HepG2 (cell line): ENCODE measurements around the gene CFAP61. TPM values are rescaled to one million over a fixed set of nuclear protein-coding genes. Genes with fewer than 3 reads are reported as not detected.
A peak's percentile ranks its signal among the peaks of the same experiment; 100 is the strongest.

Experiments
- ARHGAP35 ChIP-seq: sonication (generic); formaldehyde crosslinking; IDR thresholded peaks from 2 replicates; pipeline ENCODE4 v1.9.0; 2022; ENCODE audit warnings: mild to moderate bottlenecking, inconsistent platforms, moderate library complexity, missing genetic modification reagents, borderline replicate concordance
- FOXP4 ChIP-seq: sonication (generic); formaldehyde crosslinking; IDR thresholded peaks from 2 replicates; pipeline ENCODE4 v1.4.0; 2020; ENCODE audit warnings: missing genetic modification reagents
- HNRNPLL ChIP-seq: fragments of 200-400 bp; formaldehyde crosslinking; IDR thresholded peaks from 2 replicates; pipeline ENCODE4 v1.6.1; 2017; ENCODE audit warnings: mild to moderate bottlenecking, low read depth, low read length; ENCODE audit not compliant: poor library complexity, severe bottlenecking
- KDM6A ChIP-seq: IDR thresholded peaks from 2 replicates; pipeline ENCODE4 v1.6.1; 2016; ENCODE audit warnings: low read depth
- KLF11 ChIP-seq: IDR thresholded peaks from 2 replicates; pipeline ENCODE4 v1.6.1; 2016; ENCODE audit warnings: missing compliant biosample characterization
- MAF1 ChIP-seq: sonication (generic); formaldehyde crosslinking; IDR thresholded peaks from 2 replicates; pipeline ENCODE4 v1.5.0; 2020; ENCODE audit warnings: missing genetic modification reagents, borderline replicate concordance
- MEIS2 ChIP-seq: sonication (generic); formaldehyde crosslinking; IDR thresholded peaks from 2 replicates; pipeline ENCODE4 v1.9.0; 2021; ENCODE audit warnings: mild to moderate bottlenecking, missing genetic modification reagents
- NFKBIZ ChIP-seq: IDR thresholded peaks from 2 replicates; pipeline ENCODE4 v1.6.1; 2018; ENCODE audit warnings: missing genetic modification reagents, missing compliant biosample characterization
- PRMT3 ChIP-seq: sonication (generic); formaldehyde crosslinking; IDR thresholded peaks from 2 replicates; pipeline ENCODE4 v1.8.1; 2022; ENCODE audit warnings: low read depth, mild to moderate bottlenecking, moderate library complexity, missing genetic modification reagents, borderline replicate concordance
- RFXAP ChIP-seq: sonication (generic); formaldehyde crosslinking; IDR thresholded peaks from 2 replicates; pipeline ENCODE4 v1.4.0; 2020; ENCODE audit warnings: missing genetic modification reagents, borderline replicate concordance
- SCMH1 ChIP-seq: sonication (generic); formaldehyde crosslinking; IDR thresholded peaks from 2 replicates; pipeline ENCODE4 v1.9.0; 2021; ENCODE audit warnings: missing genetic modification reagents, mild to moderate bottlenecking, borderline replicate concordance
- SP5 ChIP-seq: IDR thresholded peaks from 2 replicates; pipeline ENCODE4 v1.6.1; 2016; ENCODE audit warnings: low read depth, borderline replicate concordance
- ZBTB37 ChIP-seq: sonication (generic); formaldehyde crosslinking; IDR thresholded peaks from 2 replicates; pipeline ENCODE4 v1.4.0; 2020; ENCODE audit warnings: mild to moderate bottlenecking, missing genetic modification reagents
- ZFP82 ChIP-seq: sonication (generic); formaldehyde crosslinking; IDR thresholded peaks from 2 replicates; pipeline ENCODE4 v1.5.1; 2020; ENCODE audit warnings: mild to moderate bottlenecking, missing genetic modification reagents, borderline replicate concordance
- ZFY ChIP-seq: sonication (generic); formaldehyde crosslinking; IDR thresholded peaks from 2 replicates; pipeline ENCODE4 v1.4.0; 2020; ENCODE audit warnings: missing genetic modification reagents
- ZIK1 ChIP-seq: sonication (generic); formaldehyde crosslinking; IDR thresholded peaks from 2 replicates; pipeline ENCODE4 v1.5.0; 2020; ENCODE audit warnings: mild to moderate bottlenecking, low read depth, missing genetic modification reagents, borderline replicate concordance
- ZNF180 ChIP-seq: sonication (generic); formaldehyde crosslinking; IDR thresholded peaks from 2 replicates; pipeline ENCODE4 v1.4.0; 2020; ENCODE audit warnings: low read depth, missing genetic modification reagents, borderline replicate concordance
- ZNF24 ChIP-seq: fragments of 450-650 bp; IDR thresholded peaks from 2 replicates; pipeline ENCODE4 v1.6.1; 2017; ENCODE audit warnings: antibody characterized with exemption, mild to moderate bottlenecking
- ZNF3 ChIP-seq: IDR thresholded peaks from 2 replicates; pipeline ENCODE4 v1.7.0; 2017; ENCODE audit warnings: inconsistent platforms
- ZNF441 ChIP-seq: sonication (generic); formaldehyde crosslinking; IDR thresholded peaks from 2 replicates; pipeline ENCODE4 v1.7.0; 2021; ENCODE audit warnings: missing genetic modification reagents, borderline replicate concordance
- ZNF484 ChIP-seq: sonication (generic); formaldehyde crosslinking; IDR thresholded peaks from 2 replicates; pipeline ENCODE4 v1.5.1; 2020; ENCODE audit warnings: mild to moderate bottlenecking, low read depth, missing genetic modification reagents, borderline replicate concordance
- ZNF556 ChIP-seq: sonication (generic); formaldehyde crosslinking; IDR thresholded peaks from 2 replicates; pipeline ENCODE4 v1.4.0; 2020; ENCODE audit warnings: mild to moderate bottlenecking, missing genetic modification reagents, borderline replicate concordance
- ZNF790 ChIP-seq: sonication (generic); formaldehyde crosslinking; IDR thresholded peaks from 2 replicates; pipeline ENCODE4 v1.8.0; 2022; ENCODE audit warnings: missing genetic modification reagents, mild to moderate bottlenecking, borderline replicate concordance
- ZSCAN20 ChIP-seq: sonication (generic); formaldehyde crosslinking; IDR thresholded peaks from 2 replicates; pipeline ENCODE4 v1.4.0; 2020; ENCODE audit warnings: missing genetic modification reagents, mild to moderate bottlenecking, borderline replicate concordance
- polyA plus RNA-seq, 8 experiments: library from polyadenylated mRNA; depleted of rRNA in 3 of 8; stranded (reverse) in 7 of 8; unstranded in 1 of 8; fragments of >200 nt; fragmentation: Illumina TruSeq in 4 of 8; extraction: Trizol in 4 of 8; gene quantifications; 2 replicates each; pipeline versions ENCODE4 v1.2.1 to v1.2.3, GENCODE V29; 2011 to 2016; ENCODE audit warnings: low read depth in 4 of 8, missing spikeins in 1 of 8, mixed read lengths in 1 of 8; ENCODE audit not compliant: insufficient read depth in 1 of 8
- total RNA-seq, 5 experiments: library from RNA; depleted of rRNA; stranded (reverse); fragments of >200 nt; fragmentation: Illumina TruSeq; extraction: Trizol; gene quantifications; 2 replicates each; pipeline ENCODE4 v1.2.3, GENCODE V29; 2016; ENCODE audit warnings: low read depth in 1 of 5
- TF ChIP-seq, protein P1 (sequence below): sonication (generic); formaldehyde crosslinking; IDR thresholded peaks from 2 replicates; pipeline ENCODE4 v1.8.0; 2022; ENCODE audit warnings: missing genetic modification reagents, mild to moderate bottlenecking, borderline replicate concordance

The CFAP61 gene
- total and polyA plus RNA-seq, 2 of the 13 experiments (the other 11 are each of a cell fraction or from before 2014, with no cell fraction given): 0.27 TPM; not detected in 1

DNA sequence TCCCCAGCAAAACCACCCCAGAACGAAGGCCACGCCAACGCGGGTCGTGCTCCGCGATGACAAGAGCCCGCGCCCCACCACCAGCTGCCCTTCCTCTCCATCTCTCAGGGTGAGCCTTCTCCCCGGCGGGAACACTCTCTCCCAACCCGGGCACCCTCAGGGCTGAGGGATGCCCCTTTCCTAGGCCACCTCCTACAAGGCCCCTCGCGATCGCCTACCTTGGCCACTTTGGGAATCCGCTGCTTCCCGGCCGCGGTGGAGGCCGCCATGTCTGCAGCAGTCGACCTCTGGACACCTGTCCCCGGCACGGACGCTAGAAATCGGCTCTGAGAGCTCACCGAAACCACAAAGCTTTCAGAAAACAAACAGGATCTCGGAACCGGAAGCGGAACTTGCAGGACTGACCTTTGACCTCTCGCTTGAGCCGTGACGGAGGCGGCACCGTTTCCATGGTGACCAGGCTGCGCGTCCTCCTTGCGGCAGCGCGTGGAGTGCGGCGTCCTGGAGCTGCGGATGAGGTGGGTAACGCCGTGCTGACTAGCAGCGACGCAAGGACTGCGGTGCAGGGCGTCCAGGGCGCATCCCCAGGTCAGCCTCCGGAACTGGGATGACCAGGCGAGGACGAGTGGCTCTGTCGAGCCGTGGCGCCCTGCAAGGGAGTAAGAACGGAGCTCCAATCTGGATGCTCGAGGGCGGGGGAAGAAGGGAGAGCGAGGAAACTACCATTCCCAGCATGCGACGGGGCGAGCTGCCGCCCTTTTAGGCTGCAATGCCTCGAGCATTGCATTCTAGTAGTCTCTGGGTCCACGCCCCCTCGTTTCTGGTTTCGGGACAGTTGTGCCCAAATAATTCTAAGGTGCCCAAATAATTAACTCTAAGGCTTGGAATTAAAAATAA, at the start of gene CFAP61, which contains the start of gene CRNKL1 (continued):
- peak; percentile 83 for TF ChIP-seq FOXP4 (CRISPR knock-in tag)
- TF ChIP-seq KDM6A: no peak
- peak; percentile 98 for TF ChIP-seq ZFY
- peak; percentile 93 for TF ChIP-seq MAF1
- TF ChIP-seq ZBTB37 (CRISPR knock-in tag): no peak
- TF ChIP-seq ZNF3: 0 out of 2 replicates have a peak, but pooled peaks have one; percentile 37
- TF ChIP-seq NFKBIZ (CRISPR knock-in tag): peak; percentile 46; the same call in 1 of the 2 replicates
- 0 out of 2 replicates have a peak, but pooled peaks have one; percentile 84 for TF ChIP-seq ZNF790 (CRISPR knock-in tag)
- 0 out of 2 replicates have a peak, but pooled peaks have one; percentile 35 for TF ChIP-seq ZIK1 (CRISPR knock-in tag)
- no peak for TF ChIP-seq ZNF484 (CRISPR knock-in tag)
- TF ChIP-seq MEIS2: peak; percentile 99
- TF ChIP-seq ZNF441: no peak; the same call in 1 of the 2 replicates
- TF ChIP-seq ZNF24: no peak
- no peak for TF ChIP-seq SCMH1 (CRISPR knock-in tag)
- TF ChIP-seq SP5 (CRISPR knock-in tag): peak; percentile 39
- TF ChIP-seq ARHGAP35 (CRISPR knock-in tag): peak; percentile 92; the same call in 1 of the 2 replicates
- TF ChIP-seq RFXAP (CRISPR knock-in tag): peak; percentile 95
- TF ChIP-seq HNRNPLL: peak; percentile 97
- peak; percentile 94 for TF ChIP-seq ZSCAN20 (CRISPR knock-in tag)
- no peak; the same call in 1 of the 2 replicates for TF ChIP-seq PRMT3 (CRISPR knock-in tag)
- TF ChIP-seq KLF11 (CRISPR knock-in tag): peak; percentile 85
- TF ChIP-seq ZNF180 (CRISPR knock-in tag): peak; percentile 100; the same call in 1 of the 2 replicates
- peak; percentile 96 for TF ChIP-seq ZNF556
- TF ChIP-seq, protein P1, sequence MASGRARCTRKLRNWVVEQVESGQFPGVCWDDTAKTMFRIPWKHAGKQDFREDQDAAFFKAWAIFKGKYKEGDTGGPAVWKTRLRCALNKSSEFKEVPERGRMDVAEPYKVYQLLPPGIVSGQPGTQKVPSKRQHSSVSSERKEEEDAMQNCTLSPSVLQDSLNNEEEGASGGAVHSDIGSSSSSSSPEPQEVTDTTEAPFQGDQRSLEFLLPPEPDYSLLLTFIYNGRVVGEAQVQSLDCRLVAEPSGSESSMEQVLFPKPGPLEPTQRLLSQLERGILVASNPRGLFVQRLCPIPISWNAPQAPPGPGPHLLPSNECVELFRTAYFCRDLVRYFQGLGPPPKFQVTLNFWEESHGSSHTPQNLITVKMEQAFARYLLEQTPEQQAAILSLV: peak; percentile 99
- peak; percentile 85; the same call in 1 of the 2 replicates for TF ChIP-seq ZFP82
